Mucosa of stomach (tissue), 1 donor: ENCODE measurements around the gene DAD1.

Experiments
- H3K27me3 ChIP-seq: one replicate; pipeline ENCODE4 v1.7.0; 2013; ENCODE audit warnings: mild to moderate bottlenecking, low read length; ENCODE audit not compliant: control insufficient read depth, insufficient read depth
- H3K36me3 ChIP-seq: one replicate; pipeline ENCODE4 v1.7.0; 2013; ENCODE audit warnings: low read length; ENCODE audit not compliant: control insufficient read depth, insufficient read depth
- H3K4me1 ChIP-seq: one replicate; pipeline ENCODE4 v1.7.0; 2013; ENCODE audit warnings: mild to moderate bottlenecking, low read length; ENCODE audit not compliant: control insufficient read depth, insufficient read depth
- H3K4me3 ChIP-seq: one replicate; pipeline ENCODE4 v1.7.0; 2013; ENCODE audit warnings: low read length
- H3K9ac ChIP-seq: one replicate; pipeline ENCODE4 v1.7.0; 2013; ENCODE audit warnings: mild to moderate bottlenecking, low read length, moderate library complexity
- H3K9me3 ChIP-seq: one replicate; pipeline ENCODE4 v1.7.0; 2013; ENCODE audit warnings: mild to moderate bottlenecking, low read length, moderate library complexity; ENCODE audit not compliant: control insufficient read depth
- donor health status: Pancreatic carcinoma.

Gene DAD1

GRCh38 chr14:22536853-22537338, 52.1 kb downstream of the DAD1 start:
- no peak overlapping the region for H3K9ac ChIP-seq
- H3K4me1 ChIP-seq: no peaks in the 10 kb centered on the region
- no peak overlapping the region for H3K4me3 ChIP-seq
- H3K27me3 ChIP-seq: no peaks in the 10 kb centered on the region
- H3K36me3 ChIP-seq: no peaks in the 10 kb centered on the region
- H3K9me3 ChIP-seq: no peaks in the 10 kb centered on the region

- Histone ChIP-seq H3K36me3 (no peaks in the 10 kb centered on the region), H3K27me3 (no peaks in the 10 kb centered on the region), H3K9ac (no peak overlapping the region), H3K4me1 (no peaks in the 10 kb centered on the region), H3K4me3 (no peak overlapping the region), H3K9me3 (no peaks in the 10 kb centered on the region)
These were observed 53.1 kb downstream of the DAD1 start for GRCh38 chr14:22535916-22536315.

GRCh38 chr14:22535126-22535525, 53.9 kb downstream of the DAD1 start:
- no peaks in the 10 kb centered on the region for H3K27me3 ChIP-seq
- H3K4me1 ChIP-seq: peaks cover 3% of the 10 kb centered on the region
- H3K4me3 ChIP-seq: no peak overlapping the region
- H3K9ac ChIP-seq: no peak overlapping the region
- H3K9me3 ChIP-seq: no peaks in the 10 kb centered on the region
- no peaks in the 10 kb centered on the region for H3K36me3 ChIP-seq

GRCh38 chr14:22534547-22534946, 54.5 kb downstream of the DAD1 start:
- Histone ChIP-seq H3K9me3 (no peaks in the 10 kb centered on the region), H3K4me3 (no peak overlapping the region), H3K4me1 (peaks cover 9% of the 10 kb centered on the region), H3K27me3 (no peaks in the 10 kb centered on the region), H3K36me3 (no peaks in the 10 kb centered on the region), H3K9ac (no peak overlapping the region)

- H3K36me3 ChIP-seq: no peaks in the 10 kb centered on the region
- H3K4me3 ChIP-seq: no peak overlapping the region
- no peaks in the 10 kb centered on the region for H3K9me3 ChIP-seq
- peaks cover 14% of the 10 kb centered on the region for H3K4me1 ChIP-seq
- no peak overlapping the region for H3K9ac ChIP-seq
- H3K27me3 ChIP-seq: no peaks in the 10 kb centered on the region
These were observed 55.2 kb downstream of the DAD1 start for GRCh38 chr14:22533739-22534359.

GRCh38 chr14:22533057-22533704, 55.8 kb downstream of the DAD1 start:
- H3K9ac ChIP-seq: no peak overlapping the region
- H3K4me1 ChIP-seq: peaks cover 14% of the 10 kb centered on the region

GRCh38 chr14:22532345-22533056, 56.5 kb downstream of the DAD1 start:
- peaks cover 14% of the 10 kb centered on the region for H3K4me1 ChIP-seq
- H3K4me3 ChIP-seq: no peak overlapping the region
- H3K9ac ChIP-seq: no peak overlapping the region
- H3K36me3 ChIP-seq: no peaks in the 10 kb centered on the region
- H3K27me3 ChIP-seq: no peaks in the 10 kb centered on the region
- no peaks in the 10 kb centered on the region for H3K9me3 ChIP-seq

More at GRCh38 chr14:22533057-22533704, 55.8 kb downstream of the DAD1 start:
- Histone ChIP-seq H3K4me3 (no peak overlapping the region), H3K36me3 (no peaks in the 10 kb centered on the region), H3K27me3 (no peaks in the 10 kb centered on the region), H3K9me3 (no peaks in the 10 kb centered on the region)

- Histone ChIP-seq H3K9ac (no peak overlapping the region), H3K4me3 (no peak overlapping the region), H3K4me1 (peaks cover 14% of the 10 kb centered on the region)
These were observed 57.3 kb downstream of the DAD1 start for GRCh38 chr14:22531451-22532344.

GRCh38 chr14:22530127-22530526, 58.9 kb downstream of the DAD1 start:
- H3K4me3 ChIP-seq: no peak overlapping the region
- H3K36me3 ChIP-seq: no peaks in the 10 kb centered on the region
- H3K9ac ChIP-seq: no peak overlapping the region
- no peaks in the 10 kb centered on the region for H3K9me3 ChIP-seq
- peaks cover 24% of the 10 kb centered on the region for H3K4me1 ChIP-seq
- no peaks in the 10 kb centered on the region for H3K27me3 ChIP-seq

More at GRCh38 chr14:22531451-22532344, 57.3 kb downstream of the DAD1 start:
- Histone ChIP-seq H3K36me3 (no peaks in the 10 kb centered on the region), H3K27me3 (no peaks in the 10 kb centered on the region), H3K9me3 (no peaks in the 10 kb centered on the region)

GRCh38 chr14:22526744-22527143, 62.3 kb downstream of the DAD1 start:
- Histone ChIP-seq H3K36me3 (no peaks in the 10 kb centered on the region), H3K9ac (no peak overlapping the region), H3K4me1 (peaks cover 57% of the 10 kb centered on the region), H3K27me3 (no peaks in the 10 kb centered on the region), H3K4me3 (no peak overlapping the region), H3K9me3 (no peaks in the 10 kb centered on the region)

- no peak overlapping the region for H3K4me3 ChIP-seq
These were observed 62.8 kb downstream of the DAD1 start for GRCh38 chr14:22526218-22526617.

More at GRCh38 chr14:22526218-22526617, 62.8 kb downstream of the DAD1 start:
- Histone ChIP-seq H3K9ac (no peak overlapping the region), H3K27me3 (no peaks in the 10 kb centered on the region), H3K9me3 (no peaks in the 10 kb centered on the region), H3K36me3 (no peaks in the 10 kb centered on the region), H3K4me1 (peaks cover 63% of the 10 kb centered on the region)
